Ishikawa (cell line): ENCODE results near the gene ZNF853.

Experiments
- EGR1 ChIP-seq: IDR thresholded peaks from 2 replicates; pipeline ENCODE4 v1.6.1; 2012
- EP300 ChIP-seq: IDR thresholded peaks from 2 replicates; pipeline ENCODE4 v1.6.1; 2012; ENCODE audit warnings: borderline replicate concordance
- MAX ChIP-seq: IDR thresholded peaks from 2 replicates; pipeline ENCODE4 v1.6.1; 2012
- RAD21 ChIP-seq: IDR thresholded peaks from 2 replicates; pipeline ENCODE4 v1.6.1; 2012; ENCODE audit warnings: low read depth
- REST ChIP-seq: IDR thresholded peaks from 2 replicates; pipeline ENCODE4 v1.6.1; 2012; ENCODE audit warnings: low read depth, mild to moderate bottlenecking
- TEAD4 ChIP-seq: IDR thresholded peaks from 2 replicates; pipeline ENCODE4 v1.6.1; 2012
- YY1 ChIP-seq: IDR thresholded peaks from 2 replicates; pipeline ENCODE4 v1.6.1; 2012; ENCODE audit warnings: low read depth

GRCh38 chr7:6589829-6590644, 25.4 kb upstream of the ZNF853 start, which contains the start of gene INTS15:
- TF ChIP-seq EP300: no peak
- TF ChIP-seq REST: no peak
- TF ChIP-seq MAX: peak; percentile 49
- TF ChIP-seq YY1: 0 out of 2 replicates have a peak, but pooled peaks have one; percentile 35
- no peak for TF ChIP-seq EGR1
- TF ChIP-seq TEAD4: no peak
- peak; percentile 32; the same call in 1 of the 2 replicates for TF ChIP-seq RAD21
